SK-N-SH (cell line): ENCODE results near the gene OR10T2. TPM values are rescaled to one million over a fixed set of nuclear protein-coding genes. Genes with fewer than 3 reads are reported as not detected.

Experiments used
- CTCF ChIA-PET: fragments of 300-600, 350-600 bp; formaldehyde crosslinking; extraction: SDS; loops from one replicate; lab custom pipeline; 2021; lab: Yijun Ruan, JAX
- POLR2A ChIA-PET: fragments of 350-600 bp; sonication (Branson Sonifier 250); formaldehyde crosslinking; extraction: SDS; loops from one replicate; lab custom pipeline; 2020; ENCODE audit warnings: antibody characterized with exemption, inconsistent platforms; lab: Yijun Ruan, JAX
- DNase-seq: peaks from one replicate; pipeline ENCODE4 v3.0.0; 2012
- H2AFZ ChIP-seq: fragments of 200-600 bp; sonication (generic); 2 replicates; pipeline ENCODE4 v1.8.1; 2016; ENCODE audit warnings: antibody characterized with exemption, mild to moderate bottlenecking, low read depth
- H3F3A ChIP-seq: fragments of 200-600 bp; sonication (generic); replicated peaks from 2 replicates; pipeline ENCODE3; 2016; ENCODE audit warnings: antibody characterized with exemption, mild to moderate bottlenecking; ENCODE audit not compliant: insufficient read depth
- H3K27ac ChIP-seq, 2 experiments: fragments of 200-500 bp in 1 of 2; fragments of 200-600 bp in 1 of 2; sonication (Bioruptor generic) in 1 of 2; sonication (generic), shearing (Covaris generic) in 1 of 2; 2 replicates each; pipeline versions ENCODE4 v1.5.1 to v1.6.1; 2014 to 2016; ENCODE audit warnings: low read depth in 2 of 2, inconsistent platforms in 1 of 2, low read length in 1 of 2, mild to moderate bottlenecking in 1 of 2, mixed read lengths in 1 of 2
- H3K27me3 ChIP-seq: fragments of 200-600 bp; sonication (generic), shearing (Covaris generic); 2 replicates; pipeline ENCODE4 v1.6.1; 2016; ENCODE audit warnings: mixed run types; ENCODE audit not compliant: insufficient read depth
- H3K36me3 ChIP-seq, 2 experiments: fragments of 200-500 bp in 1 of 2; fragments of 200-600 bp in 1 of 2; sonication (Bioruptor generic) in 1 of 2; sonication (generic) in 1 of 2; replicated peaks in 1 of 2; 2 replicates each; pipeline versions ENCODE3 to v1.5.1; 2014 to 2016; ENCODE audit warnings: low read length in 1 of 2, mild to moderate bottlenecking in 1 of 2; ENCODE audit not compliant: insufficient read depth in 2 of 2, control insufficient read depth in 1 of 2
- H3K4me1 ChIP-seq, 2 experiments: fragments of 200-500 bp in 1 of 2; fragments of 200-600 bp in 1 of 2; sonication (Bioruptor generic) in 1 of 2; sonication (generic), shearing (Covaris generic) in 1 of 2; 2 replicates each; pipeline versions ENCODE4 v1.5.1 to v1.6.1; 2014 to 2016; ENCODE audit warnings: low read depth in 1 of 2, low read length in 1 of 2, mixed run types in 1 of 2; ENCODE audit not compliant: insufficient read depth in 2 of 2, control insufficient read depth in 1 of 2
- H3K4me2 ChIP-seq: fragments of 200-600 bp; sonication (generic), shearing (Covaris generic); 2 replicates; pipeline ENCODE4 v1.6.1; 2017; ENCODE audit warnings: mixed run types
- H3K4me3 ChIP-seq, 2 experiments: fragments of 200-500 bp in 1 of 2; fragments of 200-600 bp in 1 of 2; sonication (Bioruptor generic) in 1 of 2; sonication (generic), shearing (Covaris generic) in 1 of 2; 2 replicates each; pipeline versions ENCODE4 v1.5.1 to v1.8.1; 2014 to 2016; ENCODE audit warnings: low read depth in 2 of 2, inconsistent platforms in 1 of 2, low read length in 1 of 2, mild to moderate bottlenecking in 1 of 2, mixed read lengths in 1 of 2, moderate library complexity in 1 of 2
- H3K79me2 ChIP-seq: fragments of 200-600 bp; sonication (generic); 2 replicates; pipeline ENCODE4 v1.8.1; 2017; ENCODE audit warnings: mild to moderate bottlenecking; ENCODE audit not compliant: insufficient read depth
- H3K9ac ChIP-seq: fragments of 200-600 bp; sonication (generic); 2 replicates; pipeline ENCODE4 v1.6.1; 2017; ENCODE audit warnings: mixed run types
- H3K9me2 ChIP-seq: fragments of 200-600 bp; sonication (generic); 2 replicates; pipeline ENCODE4 v1.6.1; 2017; ENCODE audit warnings: mixed run types
- H3K9me3 ChIP-seq: fragments of 200-600 bp; sonication (generic); 2 replicates; pipeline ENCODE4 v1.6.1; 2017; ENCODE audit warnings: mixed run types, mild to moderate bottlenecking, moderate library complexity
- H4K20me1 ChIP-seq: fragments of 200-600 bp; sonication (generic); 2 replicates; pipeline ENCODE4 v1.6.1; 2017; ENCODE audit warnings: mild to moderate bottlenecking, mixed run types; ENCODE audit not compliant: insufficient read depth
- ELF1 ChIP-seq: IDR thresholded peaks from 2 replicates; pipeline ENCODE4 v1.4.0; 2012
- FOXJ3 ChIP-seq: sonication (generic); formaldehyde crosslinking; IDR thresholded peaks from 2 replicates; pipeline ENCODE4 v1.5.1; 2020; ENCODE audit warnings: mild to moderate bottlenecking, missing genetic modification reagents
- GABPA ChIP-seq: IDR thresholded peaks from 2 replicates; pipeline ENCODE4 v1.4.0; 2012; ENCODE audit warnings: low read depth, mild to moderate bottlenecking
- JUND ChIP-seq: IDR thresholded peaks from 2 replicates; pipeline ENCODE4 v1.4.0; 2012
- MEF2A ChIP-seq: IDR thresholded peaks from 2 replicates; pipeline ENCODE4 v1.4.0; 2012; ENCODE audit warnings: low read depth, borderline replicate concordance
- MXI1 ChIP-seq: IDR thresholded peaks from 2 replicates; pipeline ENCODE4 v1.6.1; 2012; ENCODE audit warnings: mild to moderate bottlenecking, low read depth, low read length, improper control_type of control experiment
- NRF1 ChIP-seq: IDR thresholded peaks from 2 replicates; pipeline ENCODE4 v1.6.1; 2012; ENCODE audit warnings: low read depth, mild to moderate bottlenecking, low read length
- POLR2AphosphoS5 ChIP-seq: IDR thresholded peaks from 2 replicates; pipeline ENCODE4 v1.6.1; 2012; ENCODE audit warnings: low read depth, low read length
- RFX5 ChIP-seq: IDR thresholded peaks from 2 replicates; pipeline ENCODE4 v1.6.1; 2012; ENCODE audit warnings: mild to moderate bottlenecking, improper control_type of control experiment, low read length
- RXRA ChIP-seq: IDR thresholded peaks from 2 replicates; pipeline ENCODE4 v1.4.0; 2012; ENCODE audit warnings: low read depth, mild to moderate bottlenecking, borderline replicate concordance
- TCF12 ChIP-seq: IDR thresholded peaks from 2 replicates; pipeline ENCODE4 v1.4.0; 2012
- TEAD4 ChIP-seq: IDR thresholded peaks from 2 replicates; pipeline ENCODE4 v1.4.0; 2012; ENCODE audit warnings: mild to moderate bottlenecking, borderline replicate concordance; ENCODE audit not compliant: insufficient read depth
- YY1 ChIP-seq: IDR thresholded peaks from 2 replicates; pipeline ENCODE4 v1.4.0; 2012; ENCODE audit warnings: low read depth, mild to moderate bottlenecking
- polyA plus RNA-seq, 3 experiments: library from polyadenylated mRNA; depleted of rRNA; stranded (reverse); fragments of >200 nt; gene quantifications; 2 replicates each; pipeline ENCODE4 v1.2.3, GENCODE V29; 2012
- TF ChIP-seq, protein P1 (sequence below): fragments of 150-350 bp; IDR thresholded peaks from 2 replicates; pipeline ENCODE4 v1.6.1; 2017; ENCODE audit warnings: antibody characterized with exemption, low read length, low read depth, borderline replicate concordance
- TF ChIP-seq, protein P2 (sequence below): IDR thresholded peaks from 2 replicates; pipeline ENCODE4 v1.4.0; 2012; ENCODE audit warnings: low read depth
- TF ChIP-seq, protein P3 (sequence below): fragments of 150-350 bp; IDR thresholded peaks from 2 replicates; pipeline ENCODE4 v1.6.1; 2016; ENCODE audit warnings: mild to moderate bottlenecking, low read depth, low read length
- TF ChIP-seq, protein P4 (sequence below): IDR thresholded peaks from 2 replicates; pipeline ENCODE4 v1.6.1; 2012; ENCODE audit warnings: mild to moderate bottlenecking, low read depth, low read length, moderate library complexity

Gene OR10T2
- polyA plus RNA-seq, 1 of the 3 experiments (the other 2 are of a cell fraction): not detected

DNA sequence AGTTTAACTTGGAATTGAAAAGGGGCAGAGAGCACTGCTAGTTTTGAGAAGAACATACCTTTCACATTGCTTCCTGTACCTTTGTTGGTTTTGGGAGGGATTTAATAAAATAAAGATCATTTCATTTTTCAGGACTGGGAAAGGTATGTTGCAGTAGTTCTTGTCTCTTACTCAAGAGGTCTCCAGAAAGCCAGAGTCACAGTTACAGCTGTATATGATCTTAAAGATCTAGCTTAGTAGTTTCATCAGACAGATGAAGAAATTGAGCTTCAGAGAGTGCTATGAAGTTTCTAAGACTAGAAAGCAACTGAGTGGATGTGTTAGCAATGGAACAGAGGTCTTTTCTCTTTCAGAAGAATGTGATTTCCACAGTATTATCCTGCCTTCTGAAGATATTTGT, 25.8 kb upstream of the OR10T2 start:
- Histone ChIP-seq H4K20me1 (no peaks in the 10 kb centered on the region), H3K9me3 (no peaks in the 10 kb centered on the region), H3K27ac (no peak overlapping the region), H3K9ac (no peak overlapping the region), H3K4me1 (no peaks in the 10 kb centered on the region), H3K4me3 (no peak overlapping the region), H3K9me2 (no peaks in the 10 kb centered on the region)
- ChIA-PET POLR2A (no interaction called here), CTCF (no interaction called here)
- TF ChIP-seq, protein P1, sequence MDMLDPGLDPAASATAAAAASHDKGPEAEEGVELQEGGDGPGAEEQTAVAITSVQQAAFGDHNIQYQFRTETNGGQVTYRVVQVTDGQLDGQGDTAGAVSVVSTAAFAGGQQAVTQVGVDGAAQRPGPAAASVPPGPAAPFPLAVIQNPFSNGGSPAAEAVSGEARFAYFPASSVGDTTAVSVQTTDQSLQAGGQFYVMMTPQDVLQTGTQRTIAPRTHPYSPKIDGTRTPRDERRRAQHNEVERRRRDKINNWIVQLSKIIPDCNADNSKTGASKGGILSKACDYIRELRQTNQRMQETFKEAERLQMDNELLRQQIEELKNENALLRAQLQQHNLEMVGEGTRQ: no peak
- TF ChIP-seq FOXJ3 (CRISPR knock-in tag) (no peak), TCF12 (no peak), NRF1 (no peak), TEAD4 (no peak), ELF1 (no peak), MEF2A (no peak), JUND (no peak), YY1 (no peak), RXRA (no peak), POLR2AphosphoS5 (no peak), GABPA (no peak), RFX5 (no peak), MXI1 (no peak)
- TF ChIP-seq, protein P2, sequence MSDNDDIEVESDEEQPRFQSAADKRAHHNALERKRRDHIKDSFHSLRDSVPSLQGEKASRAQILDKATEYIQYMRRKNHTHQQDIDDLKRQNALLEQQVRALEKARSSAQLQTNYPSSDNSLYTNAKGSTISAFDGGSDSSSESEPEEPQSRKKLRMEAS: no peak
- TF ChIP-seq, protein P3, sequence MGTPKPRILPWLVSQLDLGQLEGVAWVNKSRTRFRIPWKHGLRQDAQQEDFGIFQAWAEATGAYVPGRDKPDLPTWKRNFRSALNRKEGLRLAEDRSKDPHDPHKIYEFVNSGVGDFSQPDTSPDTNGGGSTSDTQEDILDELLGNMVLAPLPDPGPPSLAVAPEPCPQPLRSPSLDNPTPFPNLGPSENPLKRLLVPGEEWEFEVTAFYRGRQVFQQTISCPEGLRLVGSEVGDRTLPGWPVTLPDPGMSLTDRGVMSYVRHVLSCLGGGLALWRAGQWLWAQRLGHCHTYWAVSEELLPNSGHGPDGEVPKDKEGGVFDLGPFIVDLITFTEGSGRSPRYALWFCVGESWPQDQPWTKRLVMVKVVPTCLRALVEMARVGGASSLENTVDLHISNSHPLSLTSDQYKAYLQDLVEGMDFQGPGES: no peak
- TF ChIP-seq, protein P4, sequence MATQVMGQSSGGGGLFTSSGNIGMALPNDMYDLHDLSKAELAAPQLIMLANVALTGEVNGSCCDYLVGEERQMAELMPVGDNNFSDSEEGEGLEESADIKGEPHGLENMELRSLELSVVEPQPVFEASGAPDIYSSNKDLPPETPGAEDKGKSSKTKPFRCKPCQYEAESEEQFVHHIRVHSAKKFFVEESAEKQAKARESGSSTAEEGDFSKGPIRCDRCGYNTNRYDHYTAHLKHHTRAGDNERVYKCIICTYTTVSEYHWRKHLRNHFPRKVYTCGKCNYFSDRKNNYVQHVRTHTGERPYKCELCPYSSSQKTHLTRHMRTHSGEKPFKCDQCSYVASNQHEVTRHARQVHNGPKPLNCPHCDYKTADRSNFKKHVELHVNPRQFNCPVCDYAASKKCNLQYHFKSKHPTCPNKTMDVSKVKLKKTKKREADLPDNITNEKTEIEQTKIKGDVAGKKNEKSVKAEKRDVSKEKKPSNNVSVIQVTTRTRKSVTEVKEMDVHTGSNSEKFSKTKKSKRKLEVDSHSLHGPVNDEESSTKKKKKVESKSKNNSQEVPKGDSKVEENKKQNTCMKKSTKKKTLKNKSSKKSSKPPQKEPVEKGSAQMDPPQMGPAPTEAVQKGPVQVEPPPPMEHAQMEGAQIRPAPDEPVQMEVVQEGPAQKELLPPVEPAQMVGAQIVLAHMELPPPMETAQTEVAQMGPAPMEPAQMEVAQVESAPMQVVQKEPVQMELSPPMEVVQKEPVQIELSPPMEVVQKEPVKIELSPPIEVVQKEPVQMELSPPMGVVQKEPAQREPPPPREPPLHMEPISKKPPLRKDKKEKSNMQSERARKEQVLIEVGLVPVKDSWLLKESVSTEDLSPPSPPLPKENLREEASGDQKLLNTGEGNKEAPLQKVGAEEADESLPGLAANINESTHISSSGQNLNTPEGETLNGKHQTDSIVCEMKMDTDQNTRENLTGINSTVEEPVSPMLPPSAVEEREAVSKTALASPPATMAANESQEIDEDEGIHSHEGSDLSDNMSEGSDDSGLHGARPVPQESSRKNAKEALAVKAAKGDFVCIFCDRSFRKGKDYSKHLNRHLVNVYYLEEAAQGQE: no peak
- TF ChIP-seq, all 33 proteins: peak for 0
- Histone ChIP-seq H2AFZ (no peak overlapping the region), H3K36me3 (no peaks in the 10 kb centered on the region), H3F3A (no peaks in the 10 kb centered on the region), H3K27me3 (no peaks in the 10 kb centered on the region), H3K79me2 (no peaks in the 10 kb centered on the region), H3K4me2 (no peak overlapping the region)
- no peak for DNase-seq
